ENCODE measurements around the gene PC. TPM values are rescaled to one million over a fixed set of nuclear protein-coding genes. Genes with fewer than 3 reads are reported as not detected.

The PC gene
- polyA plus RNA-seq, 2 of the 4 experiments (the other 2 are of a cell fraction), result 14.2 to 45.9 TPM

- H3K9me3 ChIP-seq, result no peaks in the 10 kb centered on the region
- no peak for TF ChIP-seq CHD4 (IDR thresholded peaks at IDR 0.05; ENCODE audit: borderline replicate concordance)
- no peak for TF ChIP-seq CBX8 (IDR thresholded peaks at IDR 0.05)
- TF ChIP-seq HDAC2 (IDR thresholded peaks at IDR 0.05), result no peak
- TF ChIP-seq ZSCAN20 (CRISPR knock-in tag; IDR thresholded peaks at IDR 0.05), result no peak
- TF ChIP-seq RFX5 (IDR thresholded peaks at IDR 0.05), result no peak
- TF ChIP-seq HES2 (IDR thresholded peaks at IDR 0.05), result no peak
- TF ChIP-seq EHF (CRISPR knock-in tag; IDR thresholded peaks at IDR 0.05), result no peak
- TF ChIP-seq FOSL2 (IDR thresholded peaks at IDR 0.05), result no peak
- TF ChIP-seq FOSL2 (CRISPR knock-in tag; IDR thresholded peaks at IDR 0.05), result no peak
- TF ChIP-seq KDM5A (IDR thresholded peaks at IDR 0.05), result no peak
- DNase-seq (ENCODE audit: low read depth in 1 of 2, low spot score in 1 of 2), result no peak
- FAIRE-seq, result no peak
- no peak overlapping the region for H3K27ac ChIP-seq
- ChIA-PET CTCF (interaction anchor here (0.6 to 1.7 kb wide), 5 partner anchors 10 to 422 kb away, joined by 3 to 7 read pairs (median 3); no protein-coding TSS in a partner anchor), POLR2A (no interaction called here)
- no peak for ATAC-seq
- no peaks in the 10 kb centered on the region for H3K4me1 ChIP-seq
- no peak overlapping the region for H3K4me2 ChIP-seq
- H3K4me3 ChIP-seq, result no peak overlapping the region
- WGBS (ENCODE audit: missing lambda C conversion rate), result 90% methylated on average over 4 of the region's 4 CpGs
Observed at GRCh38 chr11:66823700-66824099, 134.5 kb downstream of the PC start.

GRCh38 chr11:66820901-66821300 lies 137.3 kb downstream of the PC start:
- no peak overlapping the region for H3K4me3 ChIP-seq
- DNase-seq (ENCODE audit: low read depth in 1 of 2, low spot score in 1 of 2) (no peak), ATAC-seq (no peak), FAIRE-seq (no peak)
- no peak overlapping the region for H3K4me2 ChIP-seq
- no peaks in the 10 kb centered on the region for H3K9me3 ChIP-seq
- H3K4me1 ChIP-seq, result no peaks in the 10 kb centered on the region
- no peak for TF ChIP-seq NPAS2 (CRISPR knock-in tag; IDR thresholded peaks at IDR 0.05; ENCODE audit: borderline replicate concordance)
- no peak for TF ChIP-seq MAFK (IDR thresholded peaks at IDR 0.05; ENCODE audit: partially characterized antibody)
- TF ChIP-seq HMGXB4 (CRISPR knock-in tag; IDR thresholded peaks at IDR 0.05; ENCODE audit: borderline replicate concordance), result no peak
- no peak for TF ChIP-seq BHLHE40 (IDR thresholded peaks at IDR 0.05; ENCODE audit: low read depth, low read length)
- TF ChIP-seq JUN (IDR thresholded peaks at IDR 0.05), result no peak
- TF ChIP-seq TP53 (CRISPR knock-in tag; IDR thresholded peaks at IDR 0.05), result no peak
- TF ChIP-seq HDAC2 (IDR thresholded peaks at IDR 0.05), result no peak
- no peak for TF ChIP-seq CBX2 (IDR thresholded peaks at IDR 0.05; ENCODE audit: borderline replicate concordance, low read depth)
- no peak for TF ChIP-seq FOSL2 (IDR thresholded peaks at IDR 0.05)
- no peak for TF ChIP-seq FOSL2 (CRISPR knock-in tag; IDR thresholded peaks at IDR 0.05)
- no peak for TF ChIP-seq KDM1A (IDR thresholded peaks at IDR 0.05; ENCODE audit: low read depth)
- TF ChIP-seq KDM5A (IDR thresholded peaks at IDR 0.05), result no peak
- TF ChIP-seq ZFP36 (IDR thresholded peaks at IDR 0.05; ENCODE audit: borderline replicate concordance, partially characterized antibody), result no peak
- TF ChIP-seq CTCF (IDR thresholded peaks at IDR 0.05), result no peak
- TF ChIP-seq ATOH8 (CRISPR knock-in tag; IDR thresholded peaks at IDR 0.05; ENCODE audit: low read depth), result no peak
- no peak for TF ChIP-seq USF2 (IDR thresholded peaks at IDR 0.05)
- TF ChIP-seq SREBF2 (IDR thresholded peaks at IDR 0.05), result no peak
- no peak for TF ChIP-seq NFE2L2 (conservative IDR thresholded peaks at IDR 0.05; ENCODE audit: low read length)
- TF ChIP-seq RCOR1 (IDR thresholded peaks at IDR 0.05; ENCODE audit: low read depth, low read length), result no peak
- TF ChIP-seq RFX5 (IDR thresholded peaks at IDR 0.05), result no peak
- TF ChIP-seq ZSCAN20 (CRISPR knock-in tag; IDR thresholded peaks at IDR 0.05), result no peak
- CTCF ChIA-PET, result interaction anchor here (0.8 to 3.6 kb wide), 4 partner anchors 11 to 328 kb away, joined by 3 to 16 read pairs (median 3); no protein-coding TSS in a partner anchor
- 81% methylated on average over 3 of the region's 3 CpGs for WGBS (ENCODE audit: missing lambda C conversion rate)
- H3K27ac ChIP-seq, result no peak overlapping the region
- POLR2A ChIA-PET, result no interaction called here
